Measurements from ENCODE around the gene SPG7.

- TF ChIP-seq POLR2A (IDR thresholded peaks at IDR 0.05; ENCODE audit: low read depth, low read length) (no peak), CTCF (conservative IDR thresholded peaks at IDR 0.05; ENCODE audit: low read depth, low read length) (no peak), SMC3 (IDR thresholded peaks at IDR 0.05; ENCODE audit: low read depth, low read length) (no peak), RAD21 (IDR thresholded peaks at IDR 0.05; ENCODE audit: low read length) (no peak), CEBPB (IDR thresholded peaks at IDR 0.05; ENCODE audit: low read depth, low read length) (peak; percentile 93), MAFK (IDR thresholded peaks at IDR 0.05; ENCODE audit: low read depth, low read length) (no peak), MAZ (IDR thresholded peaks at IDR 0.05; ENCODE audit: borderline replicate concordance, low read depth, low read length) (no peak), ELK1 (IDR thresholded peaks at IDR 0.05; ENCODE audit: borderline replicate concordance, low read depth, low read length) (no peak), RFX5 (IDR thresholded peaks at IDR 0.05; ENCODE audit: low read depth, low read length) (no peak), CHD1 (IDR thresholded peaks at IDR 0.05; ENCODE audit: low read depth, low read length) (no peak), MXI1 (IDR thresholded peaks at IDR 0.05; ENCODE audit: borderline replicate concordance, low read depth, low read length) (no peak)
Observed at GRCh38 chr16:89473791-89474414, 34.3 kb upstream of the SPG7 start.

All from IMR-90 (cell line).